Putamen (tissue), 1 donor: ENCODE measurements around the gene TRIM69.
"Not testable (repeated sequence)": the region's sequence is repeated elsewhere in the genome, so short reads cannot be mapped to it uniquely, and the experiment has no call there.

ENCODE experiments used
- DNase-seq: peaks from one replicate; pipeline ENCODE4 v3.0.0-alpha.2; 2016; ENCODE audit warnings: low spot score

Gene TRIM69

GRCh38 chr15:44715797-44716334, 20.5 kb upstream of the TRIM69 start:
- no peak for DNase-seq

- DNase-seq, result no peak
Observed at GRCh38 chr15:44716983-44717602, 19.2 kb upstream of the TRIM69 start.

GRCh38 chr15:44718180-44718926, 18.0 kb upstream of the TRIM69 start:
- no peak for DNase-seq

GRCh38 chr15:44718927-44719292, 17.4 kb upstream of the TRIM69 start:
- DNase-seq, result no peak

GRCh38 chr15:44719293-44719999, 16.9 kb upstream of the TRIM69 start:
- DNase-seq, result no peak

- not testable (repeated sequence) for DNase-seq
Observed at GRCh38 chr15:44720000-44720435, 16.3 kb upstream of the TRIM69 start.

GRCh38 chr15:44720460-44721176, 15.7 kb upstream of the TRIM69 start:
- no peak for DNase-seq

- DNase-seq, result no peak
Observed at GRCh38 chr15:44722011-44722410, 14.3 kb upstream of the TRIM69 start.

- DNase-seq, result no peak
Observed at GRCh38 chr15:44726136-44726535, 10.2 kb upstream of the TRIM69 start.

- no peak for DNase-seq
Observed at GRCh38 chr15:44726568-44727484, 9.5 kb upstream of the TRIM69 start.

- no peak for DNase-seq
Observed at GRCh38 chr15:44727485-44728231, 8.7 kb upstream of the TRIM69 start.

GRCh38 chr15:44728232-44728575, 8.1 kb upstream of the TRIM69 start:
- not testable (repeated sequence) for DNase-seq

- peak; percentile 98 for DNase-seq
Observed at GRCh38 chr15:44728576-44729407, 7.5 kb upstream of the TRIM69 start.

GRCh38 chr15:44729408-44730127, 6.8 kb upstream of the TRIM69 start:
- DNase-seq, result no peak

GRCh38 chr15:44734839-44735481, 1.4 kb upstream of the TRIM69 start:
- DNase-seq, result no peak

GRCh38 chr15:44735482-44736180, 697 bp upstream of the TRIM69 start:
- no peak for DNase-seq

GRCh38 chr15:44738340-44738984, 2.1 kb downstream of the TRIM69 start:
- no peak for DNase-seq
